AG10803 (cell line): ENCODE results near the gene YBX1.
"Not testable (repeated sequence)": the region's sequence is repeated elsewhere in the genome, so short reads cannot be mapped to it uniquely, and the experiment has no call there.

Experiments
- DNase-seq: peaks from one replicate; pipeline ENCODE4 v3.0.0; 2010; ENCODE audit warnings: low read depth
- H3K4me3 ChIP-seq: 2 replicates; pipeline ENCODE4 v1.5.1; 2011; ENCODE audit warnings: mild to moderate bottlenecking, low read length, control low read depth
- TF ChIP-seq, protein P1 (sequence below): conservative IDR thresholded peaks from 2 replicates; pipeline ENCODE4 v1.5.1; 2011; ENCODE audit warnings: mild to moderate bottlenecking, low read length, control low read depth, inconsistent platforms

YBX1 gene

DNA sequence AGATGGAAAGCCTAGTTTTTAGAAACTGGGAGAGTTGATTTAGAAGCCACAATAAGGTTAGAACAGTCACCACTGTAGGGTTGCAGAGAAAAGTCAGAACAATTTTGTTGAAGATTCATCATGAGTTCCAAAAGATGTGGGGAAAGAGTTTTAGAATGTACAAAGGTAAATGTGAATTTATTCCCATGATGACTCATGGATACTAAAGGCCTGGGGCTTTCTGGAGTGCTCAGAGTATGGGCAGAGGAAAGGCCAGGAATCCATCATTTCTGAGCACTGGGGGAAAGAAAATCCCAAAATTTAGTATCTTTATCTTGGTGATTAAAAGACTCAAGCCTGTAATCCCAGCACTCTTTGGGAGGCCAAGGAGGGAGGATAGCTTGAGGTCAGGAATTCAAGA lies 17.8 kb downstream of the YBX1 start:
- TF ChIP-seq, protein P1, sequence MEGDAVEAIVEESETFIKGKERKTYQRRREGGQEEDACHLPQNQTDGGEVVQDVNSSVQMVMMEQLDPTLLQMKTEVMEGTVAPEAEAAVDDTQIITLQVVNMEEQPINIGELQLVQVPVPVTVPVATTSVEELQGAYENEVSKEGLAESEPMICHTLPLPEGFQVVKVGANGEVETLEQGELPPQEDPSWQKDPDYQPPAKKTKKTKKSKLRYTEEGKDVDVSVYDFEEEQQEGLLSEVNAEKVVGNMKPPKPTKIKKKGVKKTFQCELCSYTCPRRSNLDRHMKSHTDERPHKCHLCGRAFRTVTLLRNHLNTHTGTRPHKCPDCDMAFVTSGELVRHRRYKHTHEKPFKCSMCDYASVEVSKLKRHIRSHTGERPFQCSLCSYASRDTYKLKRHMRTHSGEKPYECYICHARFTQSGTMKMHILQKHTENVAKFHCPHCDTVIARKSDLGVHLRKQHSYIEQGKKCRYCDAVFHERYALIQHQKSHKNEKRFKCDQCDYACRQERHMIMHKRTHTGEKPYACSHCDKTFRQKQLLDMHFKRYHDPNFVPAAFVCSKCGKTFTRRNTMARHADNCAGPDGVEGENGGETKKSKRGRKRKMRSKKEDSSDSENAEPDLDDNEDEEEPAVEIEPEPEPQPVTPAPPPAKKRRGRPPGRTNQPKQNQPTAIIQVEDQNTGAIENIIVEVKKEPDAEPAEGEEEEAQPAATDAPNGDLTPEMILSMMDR = no peak
- DNase-seq = no peak

DNA sequence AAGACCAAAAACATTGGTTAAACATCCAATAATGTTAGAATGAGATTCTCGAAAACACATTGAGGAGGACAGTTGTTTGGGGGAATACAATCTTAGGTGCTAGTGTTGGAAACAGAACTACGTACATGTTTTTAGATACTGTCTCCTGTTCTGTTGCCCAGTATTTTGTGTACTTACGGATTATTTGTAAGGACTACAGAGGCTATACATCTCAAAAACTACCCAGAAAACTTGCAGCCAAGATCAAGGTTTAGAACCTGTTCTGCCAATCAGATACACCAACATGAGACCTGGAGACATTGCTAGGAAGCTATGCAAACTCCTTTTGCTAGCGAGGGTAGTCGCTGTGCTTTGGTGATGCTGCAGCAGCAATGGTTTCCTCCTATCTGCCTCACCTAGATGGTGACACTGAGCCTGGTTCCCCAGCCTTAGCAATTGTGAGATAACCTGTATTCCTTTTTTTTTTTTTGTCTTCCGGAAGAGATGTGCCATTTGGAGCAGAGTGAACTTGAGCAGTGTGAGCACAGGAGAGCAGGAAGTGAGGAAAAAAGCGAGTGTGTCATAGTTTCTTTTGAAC lies 21.8 kb downstream of the YBX1 start:
- DNase-seq = no peak
- H3K4me3 ChIP-seq = no peak overlapping the region
- TF ChIP-seq, protein P1 = no peak

More for the DNA sequence above, 17.8 kb downstream of the YBX1 start:
- no peak overlapping the region for H3K4me3 ChIP-seq

DNA sequence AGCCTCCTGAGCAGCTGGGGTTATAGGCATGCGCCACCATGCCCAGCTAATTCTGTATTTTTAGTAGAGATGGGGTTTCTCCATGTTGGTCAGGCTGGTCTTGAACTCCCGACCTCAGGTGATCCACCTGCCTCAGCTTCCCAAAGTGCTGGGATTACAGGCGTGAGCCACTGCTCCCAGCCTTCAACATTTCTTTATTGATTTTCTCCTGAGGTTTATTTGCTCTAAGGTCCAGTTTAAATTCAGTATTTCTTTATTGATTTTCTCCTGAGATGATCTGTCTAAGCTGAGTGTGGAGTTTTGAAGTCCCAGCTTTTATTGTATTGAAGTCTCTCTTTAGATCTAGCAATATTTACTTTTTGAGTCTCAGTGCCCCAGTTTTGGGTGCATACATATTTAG lies 30.6 kb downstream of the YBX1 start:
- DNase-seq, H3K4me3 ChIP-seq: not testable (repeated sequence)

DNA sequence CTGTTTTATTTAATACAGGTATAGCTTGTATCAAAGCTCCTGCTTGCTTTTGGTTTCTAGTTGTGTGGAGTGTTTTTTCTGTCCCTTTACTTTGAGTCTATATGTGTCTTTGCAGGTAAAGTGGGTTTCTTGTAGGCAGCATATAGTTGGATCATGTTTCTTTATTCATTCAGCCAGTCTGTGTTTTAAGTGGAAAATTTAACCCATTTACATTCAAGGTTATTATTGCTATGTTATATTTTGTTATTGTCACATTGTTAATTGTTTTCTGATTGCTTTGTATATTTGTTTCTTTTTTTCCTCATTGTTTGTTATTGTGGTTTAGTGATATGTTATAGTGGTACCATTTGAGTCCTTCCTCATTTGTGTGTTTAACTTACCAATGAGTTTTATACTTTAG lies 31.1 kb downstream of the YBX1 start:
- no peak overlapping the region for H3K4me3 ChIP-seq
- DNase-seq = no peak
- TF ChIP-seq, protein P1 = no peak

DNA sequence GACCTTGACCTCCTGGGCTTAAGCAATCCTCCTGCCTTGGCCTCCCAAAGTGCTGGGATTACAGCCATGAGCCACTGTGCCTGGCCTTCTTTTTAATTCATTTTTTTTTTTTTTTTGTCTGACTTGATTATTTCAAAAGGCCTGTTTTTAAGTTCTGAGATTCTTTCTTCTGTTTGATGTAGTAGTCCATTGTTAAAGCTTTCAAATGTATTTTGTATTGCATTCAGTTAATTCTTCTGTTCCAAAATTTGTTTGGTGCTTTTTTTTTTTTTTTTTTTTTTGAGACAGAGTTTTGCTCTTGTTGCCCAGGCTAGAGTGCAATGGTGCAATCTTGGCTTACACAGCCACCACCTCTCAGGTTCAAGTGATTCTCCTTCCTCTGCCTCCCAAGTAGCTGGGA lies 32.2 kb downstream of the YBX1 start:
- not testable (repeated sequence) for H3K4me3 ChIP-seq, DNase-seq

DNA sequence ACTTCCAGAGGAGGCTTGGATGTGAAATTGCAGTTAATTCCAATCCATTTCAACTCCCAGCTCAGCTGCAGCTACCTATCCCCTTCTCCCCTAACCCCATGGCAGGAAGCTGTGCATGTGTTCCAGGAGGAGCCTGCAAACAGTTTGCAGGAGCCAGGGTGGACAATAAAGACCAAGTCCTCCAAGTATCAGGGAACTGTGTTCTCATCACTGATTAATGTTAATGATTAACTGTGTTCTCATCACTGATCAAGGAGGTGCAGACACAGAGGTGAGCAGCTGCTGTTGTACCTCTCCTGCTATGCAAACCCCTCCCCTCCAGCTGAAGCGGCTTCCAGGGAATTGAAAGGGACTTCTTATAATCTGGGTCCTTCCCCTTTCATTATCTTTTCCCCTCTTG lies 38.6 kb downstream of the YBX1 start:
- TF ChIP-seq, protein P1 = no peak
- H3K4me3 ChIP-seq = no peak overlapping the region
- DNase-seq = no peak

DNA sequence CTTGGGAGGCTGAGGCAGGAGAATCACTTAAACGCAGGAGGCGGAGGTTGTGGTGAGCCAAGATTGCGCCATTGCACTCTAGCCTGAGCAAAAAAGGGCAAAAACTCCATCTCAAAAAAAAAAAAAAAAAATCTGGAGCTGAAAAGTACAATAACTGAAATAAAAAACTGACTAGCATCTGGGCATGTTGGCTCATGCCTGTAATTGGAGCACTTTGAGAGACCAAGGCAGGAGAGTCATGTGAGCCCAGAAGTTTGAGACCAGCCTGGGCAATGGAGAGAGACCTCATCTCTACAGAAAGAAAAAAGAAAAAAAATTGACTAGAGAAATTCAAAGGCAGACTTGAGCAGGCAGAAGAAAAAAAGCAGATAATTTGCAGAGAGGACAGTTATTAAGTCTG lies 39.7 kb downstream of the YBX1 start:
- H3K4me3 ChIP-seq = no peak overlapping the region
- no peak for DNase-seq
- TF ChIP-seq, protein P1 = no peak

DNA sequence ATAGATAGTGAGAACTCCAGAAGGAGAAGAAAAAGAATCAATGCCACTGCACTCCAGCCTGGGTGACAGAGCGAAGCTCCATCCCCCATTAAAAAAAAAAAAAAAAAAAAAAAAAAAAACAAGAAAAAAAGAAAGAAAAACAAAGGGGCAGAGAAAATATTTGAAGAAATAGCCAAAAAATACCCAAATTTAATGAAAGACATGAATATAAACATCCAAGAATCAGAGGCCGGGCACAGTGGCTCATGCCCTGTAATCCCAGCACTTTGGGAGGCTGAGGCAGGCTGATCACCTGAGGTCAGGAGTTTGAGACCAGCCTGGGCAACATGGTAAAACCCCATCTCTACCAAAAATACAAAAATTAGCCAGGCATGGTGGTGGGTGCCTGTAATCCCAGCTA lies 40.2 kb downstream of the YBX1 start:
- H3K4me3 ChIP-seq, DNase-seq: not testable (repeated sequence)

DNA sequence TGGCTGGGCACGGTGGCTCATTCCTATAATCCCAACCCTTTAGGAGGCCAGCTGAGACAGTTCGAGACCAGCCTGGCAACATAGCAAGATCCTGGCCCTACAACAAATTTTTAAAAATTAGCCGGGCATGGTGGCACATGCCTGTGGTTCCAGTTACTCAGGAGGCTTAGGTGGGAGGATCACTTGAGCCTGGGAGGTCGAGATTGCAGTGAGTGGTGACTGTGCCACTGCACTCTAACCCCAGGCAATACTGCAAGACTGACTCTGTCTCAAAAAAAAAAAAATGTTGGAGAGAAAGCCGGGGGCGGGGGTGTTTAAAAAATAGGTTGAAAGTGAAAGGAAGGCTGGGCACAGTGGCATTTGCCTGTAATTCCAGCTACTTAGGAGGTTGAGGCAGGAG lies 41.3 kb downstream of the YBX1 start:
- DNase-seq = no peak
- no peak overlapping the region for H3K4me3 ChIP-seq
- TF ChIP-seq, protein P1 = no peak

DNA sequence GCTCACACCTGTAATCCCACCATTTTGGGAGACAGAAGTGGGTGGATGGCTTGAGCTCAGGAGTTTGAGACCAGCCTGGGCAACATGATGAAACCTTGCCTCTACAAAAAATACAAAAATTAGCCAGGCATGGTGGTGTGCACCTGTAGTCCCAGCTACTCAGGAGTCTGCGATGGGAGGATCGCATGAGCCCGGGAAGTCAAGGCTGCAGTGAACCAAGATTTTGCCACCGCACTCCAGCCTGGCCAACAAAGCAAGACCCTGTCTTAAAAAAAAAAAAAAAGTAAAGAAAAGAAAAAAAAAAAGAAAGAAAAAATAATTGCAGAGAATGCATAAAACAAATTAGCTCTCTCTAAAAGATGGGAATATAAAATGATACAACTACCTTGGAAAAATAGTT lies 43.6 kb downstream of the YBX1 start:
- DNase-seq, H3K4me3 ChIP-seq: not testable (repeated sequence)
